ENCODE measurements around the gene NUFIP2. TPM values are rescaled to one million over a fixed set of nuclear protein-coding genes. Genes with fewer than 3 reads are reported as not detected.

Gene NUFIP2
- total RNA-seq, 4 donors from 2014 or later = 27.6 to 37.6 (median 30.5) TPM

- H3K27ac ChIP-seq (replicated peaks in 1 of 4) = no peak overlapping the region
- TF ChIP-seq POLR2AphosphoS5 (IDR thresholded peaks at IDR 0.05) = no peak
- intact Hi-C loops (cut with DNase I) = no loop called here
- DNase-seq (ENCODE audit: extremely low spot score) = no peak
- no peak overlapping the region for H3K4me3 ChIP-seq
- peaks cover 0 to 5% (median 2%) of the 10 kb centered on the region in 4 donors for H3K36me3 ChIP-seq
- no peaks in the 10 kb centered on the region for H3K27me3 ChIP-seq
- peaks cover 33 to 44% (median 40%) of the 10 kb centered on the region in 4 donors for H3K4me1 ChIP-seq
- 94% methylated on average over 2 of the region's 2 CpGs for WGBS
- no peaks in the 10 kb centered on the region for H3K9me3 ChIP-seq
Measured at GRCh38 chr17:29253037-29253436, 40.9 kb downstream of the NUFIP2 start.

GRCh38 chr17:29252101-29252791 is 41.7 kb downstream of the NUFIP2 start:
- Histone ChIP-seq H3K27me3 (no peaks in the 10 kb centered on the region), H3K27ac (replicated peaks in 1 of 4) (peak overlapping the region in 1 of 4 donors; percentile 6), H3K9me3 (no peaks in the 10 kb centered on the region), H3K36me3 (peaks cover 0 to 5% (median 2%) of the 10 kb centered on the region in 4 donors), H3K4me3 (no peak overlapping the region), H3K4me1 (peaks cover 25 to 36% (median 32%) of the 10 kb centered on the region in 4 donors)
- DNase-seq (ENCODE audit: extremely low spot score) = peak; percentile 24
- intact Hi-C loops (cut with DNase I) = no loop called here
- TF ChIP-seq CTCF (IDR thresholded peaks at IDR 0.05) (peak; percentile 27 to 52 (median 33)), POLR2AphosphoS5 (IDR thresholded peaks at IDR 0.05) (no peak)
- WGBS = 75% methylated on average over 7 of the region's 7 CpGs

- DNase-seq (ENCODE audit: extremely low spot score) = no peak
- intact Hi-C loops (cut with DNase I) = no loop called here
- whole genome bisulfite sequencing = 93% methylated on average over 2 of the region's 2 CpGs
- Histone ChIP-seq H3K9me3 (no peaks in the 10 kb centered on the region), H3K36me3 (peaks cover 0 to 5% (median 2%) of the 10 kb centered on the region in 4 donors), H3K4me1 (peaks cover 15 to 25% (median 21%) of the 10 kb centered on the region in 4 donors), H3K27ac (replicated peaks in 1 of 4) (no peak overlapping the region), H3K4me3 (no peak overlapping the region), H3K27me3 (no peaks in the 10 kb centered on the region)
- TF ChIP-seq EP300 (IDR thresholded peaks at IDR 0.05) = no peak
- TF ChIP-seq POLR2AphosphoS5 (IDR thresholded peaks at IDR 0.05) = no peak
- TF ChIP-seq CTCF (IDR thresholded peaks at IDR 0.05) = no peak
- TF ChIP-seq POLR2A (IDR thresholded peaks at IDR 0.05; ENCODE audit: low read depth) = no peak
Measured at GRCh38 chr17:29251184-29251583, 42.8 kb downstream of the NUFIP2 start.

- peaks cover 10 to 20% (median 16%) of the 10 kb centered on the region in 4 donors for H3K4me1 ChIP-seq
- no peak overlapping the region for H3K4me3 ChIP-seq
- peaks cover 0 to 5% (median 2%) of the 10 kb centered on the region in 4 donors for H3K36me3 ChIP-seq
- 67% methylated on average over 1 of the region's 1 CpG for WGBS
- no peaks in the 10 kb centered on the region for H3K9me3 ChIP-seq
- H3K27me3 ChIP-seq = no peaks in the 10 kb centered on the region
- no peak overlapping the region for H3K27ac ChIP-seq (replicated peaks in 1 of 4)
- intact Hi-C loops (cut with DNase I) = no loop called here
- DNase-seq (ENCODE audit: extremely low spot score) = no peak
- TF ChIP-seq POLR2A (IDR thresholded peaks at IDR 0.05; ENCODE audit: low read depth) = no peak
- TF ChIP-seq CTCF (IDR thresholded peaks at IDR 0.05) = no peak
- no peak for TF ChIP-seq POLR2AphosphoS5 (IDR thresholded peaks at IDR 0.05)
- no peak for TF ChIP-seq EP300 (IDR thresholded peaks at IDR 0.05)
Measured at GRCh38 chr17:29250666-29251065, 43.3 kb downstream of the NUFIP2 start.

GRCh38 chr17:29248845-29249244 is 45.1 kb downstream of the NUFIP2 start:
- 86% methylated on average over 4 of the region's 5 CpGs for WGBS
- intact Hi-C loops (cut with DNase I) = no loop called here
- Histone ChIP-seq H3K27me3 (no peaks in the 10 kb centered on the region), H3K9me3 (no peaks in the 10 kb centered on the region), H3K4me3 (no peak overlapping the region), H3K36me3 (peaks cover 0 to 3% (median 0%) of the 10 kb centered on the region in 4 donors), H3K4me1 (peaks cover 0 to 10% (median 4%) of the 10 kb centered on the region in 4 donors), H3K27ac (replicated peaks in 1 of 4) (no peak overlapping the region)
- no peak for DNase-seq (ENCODE audit: extremely low spot score)
- TF ChIP-seq CTCF (IDR thresholded peaks at IDR 0.05) = no peak
- no peak for TF ChIP-seq EP300 (IDR thresholded peaks at IDR 0.05)
- no peak for TF ChIP-seq POLR2AphosphoS5 (IDR thresholded peaks at IDR 0.05)
- no peak for TF ChIP-seq POLR2A (IDR thresholded peaks at IDR 0.05; ENCODE audit: low read depth)

Data from esophagus muscularis mucosa (tissue), 4 donors.